Calu3 (cell line): ENCODE measurements around the gene NKX2-1. TPM values are rescaled to one million over a fixed set of nuclear protein-coding genes. Genes with fewer than 3 reads are reported as not detected.

ENCODE experiments used
- BruUV-seq: library from RNA; stranded (reverse); fragments of 400-500 nt; replicated peaks from 2 replicates; lab custom pipeline; 2021; lab: Mats Ljungman, UMichigan
- CTCF ChIA-PET: fragments of 300-600 bp; sonication (Branson Sonifier 250); formaldehyde crosslinking; loops from one replicate; lab custom pipeline; 2022; ENCODE audit warnings: antibody characterized with exemption; lab: Charles Lee
- DNase-seq: peaks from one replicate; pipeline ENCODE4 v3.0.0; 2022
- H3K27ac Mint-ChIP-seq: one replicate; pipeline ENCODE4 v1.8.0; 2022; ENCODE audit warnings: mixed read lengths; ENCODE audit not compliant: unreplicated experiment
- H3K27me3 Mint-ChIP-seq: one replicate; pipeline ENCODE4 v1.8.0; 2022; ENCODE audit warnings: mixed read lengths; ENCODE audit not compliant: unreplicated experiment
- H3K36me3 Mint-ChIP-seq: one replicate; pipeline ENCODE4 v1.8.0; 2022; ENCODE audit warnings: mild to moderate bottlenecking, moderate library complexity, mixed read lengths; ENCODE audit not compliant: insufficient read depth, unreplicated experiment
- H3K4me1 Mint-ChIP-seq: one replicate; pipeline ENCODE4 v1.8.0; 2022; ENCODE audit warnings: mild to moderate bottlenecking, low read depth, mixed read lengths; ENCODE audit not compliant: unreplicated experiment
- H3K4me3 Mint-ChIP-seq: one replicate; pipeline ENCODE4 v1.8.0; 2022; ENCODE audit warnings: mild to moderate bottlenecking, low read depth, moderate library complexity, mixed read lengths; ENCODE audit not compliant: unreplicated experiment
- H3K9me3 Mint-ChIP-seq: one replicate; pipeline ENCODE4 v1.8.0; 2022; ENCODE audit warnings: low read depth, mixed read lengths; ENCODE audit not compliant: unreplicated experiment
- intact Hi-C: fragments of 100-400 bp; cut with micrococcal nuclease; formaldehyde crosslinking; loops from one replicate; pipeline ENCODE4 v1.10.0; 2022; ENCODE audit not compliant: unreplicated experiment
- total RNA-seq: library from RNA; stranded (reverse); gene quantifications from 2 replicates; pipeline ENCODE4 v1.2.3, GENCODE V29; 2022
- TF ChIP-seq, protein P1 (sequence below): fragments of 200-600 bp; IDR thresholded peaks from one replicate; pipeline ENCODE4 v1.8.0; 2022; ENCODE audit warnings: antibody characterized with exemption; ENCODE audit not compliant: unreplicated experiment

The NKX2-1 gene
- total RNA-seq, 1 experiment from 2014 or later: not detected

DNA sequence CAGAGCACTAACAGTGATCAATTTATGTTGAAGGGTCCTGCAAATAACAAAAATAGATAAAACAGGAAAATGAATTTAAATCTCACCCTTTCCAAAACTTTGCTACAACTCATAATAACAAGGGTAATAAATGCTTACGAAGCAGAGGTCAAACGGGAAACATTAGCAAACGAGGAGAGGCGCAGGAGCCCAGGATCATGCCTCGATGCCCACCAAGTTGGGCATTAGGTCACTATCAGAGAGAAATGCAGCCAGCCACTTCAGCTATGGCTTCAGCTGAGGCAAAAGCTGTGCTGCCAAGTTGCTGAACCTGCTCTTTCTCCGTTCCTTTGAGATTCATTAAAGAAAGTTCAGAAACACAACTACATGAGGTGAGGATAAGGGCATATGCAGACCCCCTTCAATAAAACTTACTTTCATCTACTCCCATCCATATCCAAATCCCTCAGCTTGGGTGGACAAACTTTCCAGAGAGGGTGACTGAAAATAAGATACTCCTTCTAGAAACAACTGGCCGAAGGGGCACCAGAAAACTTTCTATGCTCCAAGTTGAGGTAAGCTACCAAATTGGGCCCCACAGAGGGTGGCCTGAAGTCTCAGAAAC, 7.9 kb downstream of the NKX2-1 start:
- no peak for DNase-seq
- intact Hi-C loops: loop anchor here (10.0 kb wide), 1 partner anchor 97 kb away; no protein-coding TSS in a partner anchor
- no peaks in the 10 kb centered on the region for H3K4me1 Mint-ChIP-seq
- H3K4me3 Mint-ChIP-seq: no peak overlapping the region
- CTCF ChIA-PET: no interaction called here
- peaks cover 100% of the 10 kb centered on the region for H3K27me3 Mint-ChIP-seq
- no peaks in the 10 kb centered on the region for H3K9me3 Mint-ChIP-seq
- BruUV-seq: no TSS peak
- no peaks in the 10 kb centered on the region for H3K36me3 Mint-ChIP-seq
- no peak overlapping the region for H3K27ac Mint-ChIP-seq
- TF ChIP-seq, protein P1, sequence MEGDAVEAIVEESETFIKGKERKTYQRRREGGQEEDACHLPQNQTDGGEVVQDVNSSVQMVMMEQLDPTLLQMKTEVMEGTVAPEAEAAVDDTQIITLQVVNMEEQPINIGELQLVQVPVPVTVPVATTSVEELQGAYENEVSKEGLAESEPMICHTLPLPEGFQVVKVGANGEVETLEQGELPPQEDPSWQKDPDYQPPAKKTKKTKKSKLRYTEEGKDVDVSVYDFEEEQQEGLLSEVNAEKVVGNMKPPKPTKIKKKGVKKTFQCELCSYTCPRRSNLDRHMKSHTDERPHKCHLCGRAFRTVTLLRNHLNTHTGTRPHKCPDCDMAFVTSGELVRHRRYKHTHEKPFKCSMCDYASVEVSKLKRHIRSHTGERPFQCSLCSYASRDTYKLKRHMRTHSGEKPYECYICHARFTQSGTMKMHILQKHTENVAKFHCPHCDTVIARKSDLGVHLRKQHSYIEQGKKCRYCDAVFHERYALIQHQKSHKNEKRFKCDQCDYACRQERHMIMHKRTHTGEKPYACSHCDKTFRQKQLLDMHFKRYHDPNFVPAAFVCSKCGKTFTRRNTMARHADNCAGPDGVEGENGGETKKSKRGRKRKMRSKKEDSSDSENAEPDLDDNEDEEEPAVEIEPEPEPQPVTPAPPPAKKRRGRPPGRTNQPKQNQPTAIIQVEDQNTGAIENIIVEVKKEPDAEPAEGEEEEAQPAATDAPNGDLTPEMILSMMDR: no peak

DNA sequence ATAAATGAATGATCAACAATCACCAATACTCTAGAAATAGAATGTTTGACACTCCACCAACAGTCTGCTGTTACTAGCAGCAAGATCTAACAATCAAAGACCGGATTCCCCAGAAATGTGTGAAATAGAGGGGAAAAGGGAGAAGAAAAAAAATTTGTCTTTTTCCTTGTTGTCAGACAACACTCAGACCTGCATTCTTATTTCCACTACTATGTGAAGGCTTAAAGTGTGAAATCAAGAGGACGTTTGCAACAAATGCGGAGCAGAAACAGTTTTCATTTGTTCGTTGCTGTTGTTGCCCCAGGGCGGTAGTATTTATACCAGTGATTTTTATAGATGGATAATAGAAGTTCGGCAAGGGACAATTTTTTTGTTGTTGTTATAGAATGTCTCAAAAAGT, 9.2 kb downstream of the NKX2-1 start:
- Mint-ChIP-seq H3K9me3 (no peaks in the 10 kb centered on the region), H3K27ac (no peak overlapping the region), H3K36me3 (no peaks in the 10 kb centered on the region), H3K4me3 (no peak overlapping the region), H3K4me1 (no peaks in the 10 kb centered on the region), H3K27me3 (peaks cover 100% of the 10 kb centered on the region)
- CTCF ChIA-PET: no interaction called here
- BruUV-seq: no TSS peak
- intact Hi-C loops: loop anchor here (10.0 kb wide), 1 partner anchor 96 kb away; no protein-coding TSS in a partner anchor
- TF ChIP-seq, protein P1: no peak
- DNase-seq: no peak

DNA sequence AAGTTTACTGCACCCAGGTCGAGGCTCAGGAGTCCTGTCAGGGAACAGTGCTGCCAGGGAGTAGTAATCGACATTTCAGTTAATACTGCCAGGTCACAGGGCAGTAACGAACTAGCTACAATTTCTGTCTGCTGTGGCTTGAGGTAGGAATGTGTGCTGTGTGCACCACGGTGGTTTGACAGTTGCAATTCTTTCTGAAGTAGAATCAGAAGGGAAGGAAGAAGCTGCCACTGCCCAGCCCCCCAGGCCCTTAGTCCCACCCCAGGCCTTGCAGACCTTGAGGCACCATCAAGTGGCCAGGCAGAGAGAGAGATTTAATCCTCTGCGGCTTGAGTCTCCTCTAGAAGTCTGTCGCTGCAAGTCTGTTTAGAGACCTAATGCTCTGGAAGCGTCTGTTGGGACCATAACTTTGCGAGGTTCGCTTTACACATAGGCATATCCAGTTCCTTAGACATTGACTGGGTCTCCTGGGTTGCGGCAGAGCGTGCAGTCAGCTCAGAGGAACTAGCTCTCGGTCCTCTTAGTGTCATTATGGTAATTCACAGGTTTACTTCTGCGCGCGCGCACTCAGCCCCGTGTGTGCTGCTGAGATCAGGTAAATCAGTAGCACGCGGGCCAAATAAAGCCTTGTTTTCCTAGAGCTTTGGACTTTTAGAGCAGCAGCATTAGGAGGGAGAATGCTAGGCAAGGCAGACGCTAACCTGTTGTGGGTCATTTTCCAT, 9.8 kb downstream of the NKX2-1 start:
- TF ChIP-seq, protein P1: no peak
- CTCF ChIA-PET: no interaction called here
- no TSS peak for BruUV-seq
- Mint-ChIP-seq H3K4me3 (no peak overlapping the region), H3K27ac (no peak overlapping the region), H3K9me3 (no peaks in the 10 kb centered on the region), H3K27me3 (peaks cover 100% of the 10 kb centered on the region), H3K36me3 (no peaks in the 10 kb centered on the region), H3K4me1 (no peaks in the 10 kb centered on the region)
- intact Hi-C loops: loop anchor here (10.0 kb wide), 1 partner anchor 95 kb away; no protein-coding TSS in a partner anchor
- no peak for DNase-seq

DNA sequence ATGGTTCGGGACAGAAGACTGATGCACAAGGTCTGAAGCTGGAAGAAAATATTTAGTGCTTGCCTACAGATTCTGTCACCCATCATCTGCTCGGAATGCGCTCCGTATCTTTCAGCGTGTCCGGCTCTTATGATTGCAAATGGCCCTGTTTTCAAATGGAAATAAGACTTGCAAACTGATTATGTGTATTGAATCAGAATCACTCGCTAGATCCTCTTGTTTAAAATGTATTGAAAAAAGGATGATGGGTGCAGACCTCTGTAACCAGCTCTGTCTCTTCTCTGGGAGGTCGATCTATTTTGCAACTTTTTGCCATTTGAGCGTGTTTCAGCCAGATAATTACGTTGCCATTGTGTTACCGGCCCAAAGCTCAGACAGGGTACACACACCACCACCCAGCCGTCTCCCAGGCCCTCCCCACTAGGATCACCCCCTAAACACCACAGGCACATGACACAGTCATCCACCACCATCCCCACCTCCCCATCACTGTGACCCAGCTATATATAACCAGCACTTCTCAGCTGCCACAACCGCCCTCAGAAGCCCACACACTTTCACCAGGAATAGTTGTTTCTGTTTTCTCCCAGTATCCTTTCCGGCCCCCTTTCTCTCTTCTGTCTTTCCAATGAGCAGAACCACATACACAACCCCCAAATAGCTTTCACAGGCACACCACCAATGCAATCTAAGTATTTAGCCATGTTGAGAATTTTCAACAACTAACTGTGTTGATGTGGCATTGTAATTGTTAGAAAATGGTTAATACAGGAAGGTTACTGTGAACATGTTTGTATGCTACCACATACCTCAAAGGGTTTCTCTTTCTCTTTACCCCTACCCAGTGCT, 10.7 kb downstream of the NKX2-1 start:
- Mint-ChIP-seq H3K4me3 (no peak overlapping the region), H3K36me3 (no peaks in the 10 kb centered on the region), H3K4me1 (no peaks in the 10 kb centered on the region), H3K9me3 (no peaks in the 10 kb centered on the region), H3K27me3 (peaks cover 100% of the 10 kb centered on the region), H3K27ac (no peak overlapping the region)
- CTCF ChIA-PET: no interaction called here
- intact Hi-C loops: no loop called here
- no peak for DNase-seq
- no TSS peak for BruUV-seq
- TF ChIP-seq, protein P1: no peak
